Renal pelvis (tissue), 4 donors: ENCODE measurements around the gene CUBN. TPM values are rescaled to one million over a fixed set of nuclear protein-coding genes. Genes with fewer than 3 reads are reported as not detected.
"Not testable (repeated sequence)": the region's sequence is repeated elsewhere in the genome, so short reads cannot be mapped to it uniquely, and the experiment has no call there.

ENCODE experiments used
- DNase-seq: peaks from one replicate; pipeline ENCODE4 v3.0.0-alpha.2; 2013
- polyA plus RNA-seq, 3 donors: library from polyadenylated mRNA; unstranded; fragments of 120-200 nt; gene quantifications; one replicate each; pipeline ENCODE4 v1.2.1, GENCODE V29; 2013; ENCODE audit not compliant: insufficient read length in 3 of 3

CUBN gene
- polyA plus RNA-seq, 3 donors, result 170 to 263 (median 254) TPM

DNA sequence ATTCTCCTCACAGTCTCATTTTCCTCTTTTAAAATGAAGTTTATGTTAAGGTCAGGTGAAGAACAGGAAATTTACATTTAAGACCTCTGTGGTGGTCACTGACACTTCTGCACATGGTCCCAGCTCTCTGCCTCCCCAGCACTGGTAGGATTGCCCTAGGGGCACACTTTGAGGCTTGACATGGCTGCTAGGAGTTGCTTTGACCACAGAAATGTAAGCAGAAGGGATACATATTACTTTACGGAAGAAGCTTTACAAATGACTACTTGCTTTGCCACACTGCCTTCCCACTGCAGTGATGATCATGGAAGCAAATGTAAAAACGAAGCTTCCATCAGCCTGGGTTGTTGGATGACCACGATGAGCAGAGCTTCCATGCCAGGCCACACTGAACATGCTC is 259.3 kb downstream of the CUBN start:
- DNase-seq, result no peak

DNA sequence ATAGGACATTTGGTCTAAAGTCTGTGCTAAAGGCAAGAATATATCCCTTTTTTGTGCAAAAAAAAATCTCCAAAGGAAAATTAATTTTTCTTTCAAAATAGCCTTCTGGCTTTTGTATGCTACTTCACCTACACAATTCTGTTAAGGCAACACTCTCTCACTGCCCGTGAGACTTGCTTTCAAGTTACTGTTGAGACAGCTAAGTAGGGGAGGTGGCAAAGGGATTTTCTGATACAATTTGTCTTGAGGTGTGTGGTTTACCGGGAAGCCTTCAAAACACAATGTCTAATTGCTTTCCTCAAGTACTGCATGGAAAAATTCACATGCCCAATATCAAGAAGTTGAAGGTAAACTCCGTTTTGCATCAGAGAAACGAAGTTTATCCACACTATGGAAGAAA is 261.6 kb downstream of the CUBN start:
- DNase-seq, result no peak

DNA sequence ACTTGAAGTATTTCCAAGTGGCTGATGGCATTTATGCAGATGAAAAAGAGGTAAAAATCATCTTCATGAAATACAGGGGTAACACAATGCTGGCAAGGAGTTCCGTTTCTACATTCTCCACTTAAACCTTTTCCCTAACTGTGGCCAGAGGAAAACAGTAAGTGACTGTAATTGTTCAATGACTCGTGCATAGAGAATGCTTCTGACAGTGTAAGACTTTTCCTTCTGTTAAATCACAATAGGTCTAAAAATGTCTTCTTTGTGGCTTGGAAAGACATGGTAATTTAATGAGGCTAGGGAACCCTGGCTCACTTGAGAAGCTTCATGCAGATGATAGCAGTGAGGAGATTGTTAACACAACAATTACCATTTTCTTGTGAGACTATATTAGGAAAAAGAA is 262.1 kb downstream of the CUBN start:
- DNase-seq, result no peak

DNA sequence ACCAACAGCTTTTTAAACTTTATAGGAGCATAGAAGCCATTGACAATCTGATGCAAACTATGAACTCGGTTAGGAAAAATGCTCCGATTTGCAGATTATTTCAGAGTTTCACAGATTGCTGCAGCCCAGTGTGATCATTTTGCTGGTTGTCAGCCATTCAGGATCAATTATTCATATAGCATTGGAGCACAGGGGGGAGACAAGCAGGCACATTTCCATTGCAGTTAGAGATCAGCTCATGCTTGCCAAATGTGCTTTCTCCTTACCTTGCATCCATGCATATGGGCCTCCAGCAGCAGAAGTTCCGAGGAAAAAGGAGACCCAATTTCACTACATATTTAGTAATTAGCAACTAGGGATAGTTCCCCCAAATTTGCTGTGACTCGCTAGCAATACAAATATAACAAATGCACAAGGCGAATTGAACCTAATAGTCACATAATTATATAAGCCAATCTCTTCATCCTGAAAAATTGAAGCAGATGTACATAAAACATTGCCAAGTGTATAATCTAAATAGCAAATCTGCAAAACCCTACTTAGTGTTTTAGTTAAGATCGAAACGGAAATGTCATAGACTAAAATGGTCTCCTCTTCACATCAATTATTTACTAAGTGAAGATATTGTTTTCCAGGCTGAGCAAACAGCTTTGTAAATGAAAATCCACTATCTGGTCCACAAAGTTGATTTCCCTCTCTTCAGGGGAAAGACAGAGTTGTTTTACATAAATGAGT is 262.9 kb downstream of the CUBN start:
- no peak for DNase-seq

DNA sequence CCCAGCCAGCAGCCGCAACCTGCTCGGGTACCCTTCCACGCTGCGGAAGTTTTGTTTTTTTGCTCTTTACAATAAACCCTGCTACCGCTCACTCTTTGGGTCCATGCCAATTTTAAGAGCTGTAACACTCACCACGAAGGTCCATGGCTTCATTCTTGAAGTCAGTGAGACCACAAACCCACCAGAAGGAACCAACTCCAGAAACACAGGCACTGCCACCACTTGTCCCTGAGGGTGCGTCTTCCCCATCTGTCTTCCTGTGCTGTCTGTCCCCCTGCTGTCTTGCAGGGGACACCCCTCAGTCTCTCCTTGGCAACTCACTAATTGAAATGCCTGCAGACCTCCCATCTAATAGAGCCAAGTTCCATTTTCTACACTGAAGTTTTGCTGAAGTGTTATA is 263.8 kb downstream of the CUBN start:
- no peak for DNase-seq

DNA sequence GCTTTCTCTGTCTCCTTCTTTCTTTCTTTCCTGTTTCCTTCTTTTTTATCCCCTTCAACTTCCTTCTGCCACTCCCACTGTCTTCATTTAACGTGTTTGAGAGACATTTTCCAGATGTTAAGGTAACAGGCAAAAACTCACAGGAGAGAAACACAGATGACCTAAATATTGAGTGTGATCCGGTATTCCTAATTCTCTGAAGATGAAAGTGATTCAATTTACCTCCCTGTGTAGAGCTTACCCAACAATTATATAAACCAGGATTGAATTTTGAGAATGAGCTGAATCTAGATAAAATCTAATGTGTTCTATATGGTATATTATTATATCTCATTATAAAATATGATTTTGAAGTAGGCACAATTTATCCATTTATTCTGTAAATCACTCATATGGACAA is 265.8 kb downstream of the CUBN start:
- no peak for DNase-seq

DNA sequence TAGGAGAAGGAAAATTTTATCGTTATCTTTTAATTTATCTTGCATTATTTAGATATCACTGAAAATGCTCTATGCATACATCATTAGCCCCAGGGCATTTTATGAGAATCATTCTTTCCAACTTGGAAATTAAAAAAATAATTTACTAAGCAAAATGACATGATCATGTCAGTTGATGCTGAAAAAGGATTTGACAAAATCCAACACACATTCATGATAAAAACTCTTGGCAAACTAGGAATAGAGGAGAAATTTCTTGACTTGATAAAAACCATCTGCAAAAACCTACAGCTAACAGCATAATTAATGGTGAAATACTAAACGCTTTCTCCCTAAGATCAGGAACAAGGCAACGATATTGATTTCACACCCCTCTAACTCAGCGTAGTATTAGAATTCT is 272.2 kb downstream of the CUBN start:
- no peak for DNase-seq

DNA sequence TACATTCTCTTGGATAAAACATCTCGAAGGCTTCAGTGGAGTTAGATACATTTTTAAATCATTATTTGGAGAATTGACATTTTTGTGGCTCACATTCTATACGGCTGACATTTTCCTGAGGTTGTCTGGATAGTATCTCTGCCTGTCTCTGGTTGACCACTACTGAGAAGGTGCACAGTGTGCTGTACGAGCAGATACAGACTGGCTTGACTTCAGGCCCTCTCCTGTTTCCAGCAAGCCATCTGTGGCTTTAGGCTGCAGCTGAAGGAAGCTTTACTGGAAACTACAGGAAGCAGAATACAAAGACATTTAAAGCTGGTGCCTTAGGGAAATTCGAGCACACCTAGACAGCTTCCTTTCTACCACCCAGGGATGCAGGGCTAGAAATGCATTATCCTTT is 273.0 kb downstream of the CUBN start:
- no peak for DNase-seq

DNA sequence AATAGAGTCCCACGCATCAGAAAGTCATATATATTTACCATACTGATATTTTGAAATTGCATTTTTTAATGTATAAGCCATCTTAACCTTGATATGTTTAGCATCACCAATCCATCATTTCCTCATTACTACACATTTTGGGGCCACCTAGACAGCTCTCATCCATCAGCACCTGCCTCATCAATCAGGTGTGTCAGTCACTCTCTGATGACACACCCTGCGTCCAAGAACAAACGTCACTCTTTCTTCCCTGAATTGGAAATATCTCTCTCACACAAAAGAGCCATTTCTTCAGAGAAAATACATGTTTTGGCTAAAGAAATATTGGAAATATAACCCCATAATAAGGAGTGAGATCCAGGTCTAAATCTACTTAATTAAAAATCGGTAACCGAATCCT is 273.5 kb downstream of the CUBN start:
- no peak for DNase-seq

DNA sequence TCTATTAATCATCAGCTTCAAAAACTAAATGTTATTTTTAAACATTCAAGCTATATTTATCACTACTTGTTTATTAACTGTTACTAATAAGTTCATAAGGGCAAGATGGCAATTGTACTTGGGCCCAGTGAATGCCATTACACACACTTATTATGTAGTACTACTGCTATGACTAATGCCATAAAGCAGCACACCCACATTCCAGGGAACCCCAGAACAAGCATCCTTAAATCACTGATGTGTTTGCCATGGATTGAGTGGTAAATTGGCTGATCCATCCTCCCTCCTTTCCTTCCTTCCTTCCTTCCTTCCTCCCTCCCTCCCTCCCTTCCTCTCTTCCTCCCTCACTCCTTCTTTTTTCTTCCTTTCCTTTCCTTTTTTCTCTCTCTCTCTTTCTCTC is 275.0 kb downstream of the CUBN start:
- no peak for DNase-seq

DNA sequence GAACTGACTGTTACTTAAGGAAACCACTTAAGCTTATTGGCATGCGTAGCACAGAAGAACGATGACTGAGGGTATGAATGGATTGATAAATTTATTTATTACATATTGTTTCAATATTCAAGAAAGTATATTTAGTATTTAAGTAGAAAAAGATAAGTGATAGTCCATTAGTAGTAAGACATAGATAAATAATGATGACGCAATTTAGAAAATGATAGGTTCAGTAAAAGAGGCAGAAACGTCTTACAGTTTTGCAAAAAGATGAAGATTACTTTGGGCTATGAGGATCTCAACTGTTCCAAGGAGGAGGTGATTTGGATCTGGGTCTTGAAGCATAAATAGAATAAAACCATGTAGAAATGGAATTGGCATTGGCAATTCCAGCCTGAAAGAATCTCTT is 275.8 kb downstream of the CUBN start:
- no peak for DNase-seq

DNA sequence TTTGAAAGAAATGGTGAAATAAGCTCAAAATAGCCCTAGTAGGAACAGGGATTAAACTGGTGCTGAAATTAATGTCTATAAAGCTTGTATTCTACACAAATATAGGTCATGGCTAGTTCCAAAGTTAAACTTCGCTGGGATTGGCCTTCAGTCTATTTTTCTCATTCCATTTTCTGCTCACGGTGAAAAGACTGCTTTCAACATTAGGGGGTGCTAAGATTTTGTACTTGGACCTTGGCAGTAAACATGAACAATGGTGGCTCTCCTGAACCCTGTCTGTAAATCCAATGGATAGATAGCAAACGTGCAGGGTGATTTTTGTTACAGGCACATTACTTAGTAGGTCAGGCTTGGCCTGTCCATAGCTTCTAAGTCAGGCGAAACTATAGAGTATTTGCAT is 276.4 kb downstream of the CUBN start:
- peak; percentile 35 for DNase-seq

DNA sequence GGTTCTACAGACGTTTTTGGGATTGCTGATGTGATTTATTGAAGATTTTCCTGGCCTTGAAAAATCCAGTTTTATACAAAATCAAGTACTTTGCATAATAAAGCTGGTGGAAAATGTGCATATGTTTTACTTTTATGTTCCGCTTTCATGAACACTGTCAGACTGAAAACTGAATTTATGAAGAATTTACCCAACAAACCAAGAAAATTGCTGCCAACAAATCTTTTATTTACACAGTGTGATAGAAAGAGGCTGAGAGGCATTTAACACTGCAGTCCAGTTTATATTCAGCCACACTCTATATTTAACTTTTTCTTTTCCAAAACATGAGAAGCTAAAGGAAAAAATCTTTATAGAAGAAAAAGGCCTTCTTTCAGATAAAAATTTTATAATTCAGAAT is 277.0 kb downstream of the CUBN start:
- DNase-seq, result no peak

DNA sequence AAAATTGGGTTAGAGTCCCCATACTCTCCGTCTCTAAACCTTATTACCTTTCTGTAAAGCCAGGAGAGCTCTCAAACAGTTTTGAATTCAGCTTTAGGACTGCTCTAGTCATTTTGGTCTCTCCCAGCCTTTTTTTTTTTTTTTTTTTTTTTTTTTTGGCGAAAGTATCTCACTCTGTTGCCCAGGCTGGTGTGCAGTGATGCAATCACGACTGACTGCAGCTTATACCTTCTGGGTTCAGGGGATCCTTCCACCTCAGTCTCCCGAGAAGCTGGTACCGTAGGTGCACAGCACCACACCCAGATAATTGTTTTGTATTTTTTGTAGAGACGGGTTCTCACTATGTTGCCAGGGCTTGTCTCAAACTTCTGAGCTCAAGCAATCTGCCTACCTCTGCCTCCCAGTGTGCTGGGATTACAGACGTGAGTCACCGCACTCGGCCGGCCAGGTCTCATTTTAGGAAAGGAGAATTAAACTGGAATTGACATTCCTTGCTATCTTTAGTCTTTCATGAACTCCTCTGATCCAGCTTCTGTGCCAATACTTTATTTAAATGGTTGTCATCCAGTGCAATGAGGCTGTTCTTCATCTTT is 281.0 kb downstream of the CUBN start:
- DNase-seq, result no peak

DNA sequence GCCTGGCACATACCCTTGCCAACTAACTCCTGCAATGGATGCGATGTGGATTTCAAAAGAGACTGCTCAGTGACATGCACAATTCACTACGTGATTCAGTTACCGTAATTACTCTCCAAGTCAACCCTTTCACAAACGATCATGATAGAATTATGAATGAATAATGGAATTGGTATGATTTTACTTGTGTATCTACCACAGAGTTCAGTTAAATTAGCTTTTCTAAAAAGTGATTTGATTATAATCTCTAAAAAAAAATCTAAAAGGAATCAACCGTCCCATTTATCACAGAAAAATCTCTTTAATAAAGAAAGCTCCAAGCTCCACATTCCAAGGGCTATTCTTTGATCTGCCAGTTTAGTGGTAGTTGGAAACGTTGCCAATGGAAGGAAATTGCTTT is 282.0 kb downstream of the CUBN start:
- DNase-seq, result no peak

DNA sequence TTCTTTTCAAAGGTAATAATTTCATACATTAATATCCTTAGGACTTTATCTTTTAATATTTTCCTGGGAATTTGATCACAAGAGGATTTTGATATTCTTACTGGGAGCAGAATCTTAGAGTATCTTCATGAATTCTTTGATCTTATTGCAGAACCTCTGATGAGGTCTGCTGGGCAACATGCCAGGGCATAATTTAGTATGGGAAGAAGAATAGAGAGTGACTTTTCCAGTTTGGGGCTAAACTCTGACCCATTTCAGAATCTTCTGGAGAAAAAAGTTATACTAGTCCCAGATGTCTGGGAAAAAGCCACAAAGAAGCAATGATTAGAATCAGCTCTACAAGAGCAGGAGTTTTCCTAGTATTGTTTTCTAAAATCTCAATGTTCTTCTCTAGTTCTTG is 284.4 kb downstream of the CUBN start:
- DNase-seq, result no peak

DNA sequence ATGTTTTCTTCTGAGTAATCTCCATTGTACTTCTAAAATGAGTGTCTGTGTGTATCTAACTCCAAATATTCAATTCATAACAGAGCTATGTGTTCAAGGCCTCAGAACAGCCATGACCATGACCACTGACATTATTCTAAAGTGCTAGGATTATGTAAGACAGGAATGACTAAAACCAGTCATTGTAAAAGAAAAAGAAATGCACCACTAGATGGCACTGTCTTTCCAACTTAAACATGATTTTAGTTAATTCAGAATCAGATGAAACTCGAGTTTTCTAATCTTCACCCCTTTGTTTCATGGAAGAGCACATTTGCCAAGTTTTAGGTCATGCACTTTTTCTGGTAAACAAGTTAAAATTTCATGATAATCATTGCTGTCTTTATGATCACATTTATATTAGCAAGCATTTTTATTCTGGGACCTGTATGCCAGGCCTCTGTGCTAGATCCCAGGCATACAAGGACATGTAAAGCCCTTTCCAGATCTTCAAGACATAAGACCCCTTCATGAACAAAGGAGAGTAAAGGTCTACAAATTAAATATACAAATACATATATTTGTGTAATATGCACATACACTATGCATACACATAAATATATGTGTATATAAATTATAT is 286.2 kb downstream of the CUBN start:
- peak; percentile 65 for DNase-seq

DNA sequence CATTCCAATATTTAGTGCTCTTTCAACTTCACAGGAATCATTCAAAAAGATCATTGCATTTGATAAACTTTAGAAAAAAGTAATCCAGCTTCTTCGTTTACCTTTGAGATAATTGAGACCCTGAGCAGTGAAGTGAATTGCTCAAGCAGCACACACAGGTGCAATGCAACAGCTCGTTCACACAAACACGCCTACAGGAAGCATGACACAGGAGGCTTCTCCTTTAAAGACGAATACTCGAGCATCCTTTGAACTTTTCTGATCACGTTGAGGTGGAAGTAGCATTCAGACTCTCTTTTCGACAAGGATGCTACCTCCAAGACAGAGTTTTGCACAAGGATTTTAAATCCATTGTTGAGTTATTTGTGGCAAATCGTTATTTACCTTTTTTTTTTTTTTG is 294.4 kb downstream of the CUBN start:
- DNase-seq, result no peak

DNA sequence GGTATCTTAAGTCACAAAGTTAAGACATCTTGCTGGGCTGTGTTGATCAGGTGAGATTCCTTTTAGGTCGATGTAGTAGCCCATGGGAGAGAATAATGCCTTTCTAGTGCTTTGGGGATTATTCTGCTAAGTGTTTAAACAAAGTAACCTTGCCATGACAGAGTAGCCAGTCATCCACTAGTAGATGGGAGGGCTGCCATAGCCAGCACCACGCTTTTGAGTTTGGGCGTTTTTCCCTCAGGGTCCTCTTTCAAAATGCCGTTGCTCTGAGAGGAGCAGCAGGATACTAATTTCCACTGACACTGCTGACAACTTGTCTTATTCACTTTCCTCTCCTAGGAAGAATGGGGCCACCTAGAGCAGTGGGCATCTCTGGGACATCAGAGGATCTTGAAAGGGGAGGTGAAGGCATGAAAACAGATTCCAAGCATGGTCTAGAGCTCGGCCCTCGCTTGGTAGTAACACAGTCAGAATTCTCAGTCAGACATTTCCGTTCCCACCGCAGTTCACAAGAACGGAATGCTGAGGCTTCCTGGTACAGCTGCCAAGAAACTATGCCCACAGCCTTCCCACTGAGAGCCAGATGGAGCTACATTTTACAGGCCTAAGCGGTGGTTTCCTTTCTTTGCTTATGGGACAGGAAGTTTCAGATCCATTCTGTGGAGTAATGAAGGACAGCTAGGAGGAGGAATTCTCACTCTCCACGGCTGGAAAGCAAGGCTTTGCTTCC is 297.1 kb downstream of the CUBN start:
- DNase-seq, result no peak

DNA sequence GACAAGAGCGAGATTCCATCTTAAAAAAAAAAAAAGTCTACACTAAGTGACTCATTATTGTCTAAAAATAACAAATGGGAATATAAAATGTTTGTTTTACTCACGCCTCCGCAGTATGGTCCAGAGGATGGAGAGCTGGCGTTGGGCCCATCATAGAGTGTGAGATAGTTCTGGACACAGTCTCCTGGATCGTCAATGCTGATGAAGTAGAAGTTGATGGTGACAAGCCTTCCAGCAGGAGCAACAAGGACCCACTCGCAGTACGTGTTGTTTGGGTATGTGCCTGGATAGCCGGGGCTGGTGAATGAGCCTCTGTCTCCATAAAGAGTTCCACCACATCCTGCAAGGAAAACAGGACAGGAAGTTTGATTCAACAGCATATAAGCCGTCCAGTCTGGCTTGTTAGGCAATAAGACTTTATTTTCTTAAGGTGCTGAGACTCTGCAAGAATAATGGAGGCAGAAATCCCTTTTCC is 300.9 kb downstream of the CUBN start:
- DNase-seq, result no peak

DNA sequence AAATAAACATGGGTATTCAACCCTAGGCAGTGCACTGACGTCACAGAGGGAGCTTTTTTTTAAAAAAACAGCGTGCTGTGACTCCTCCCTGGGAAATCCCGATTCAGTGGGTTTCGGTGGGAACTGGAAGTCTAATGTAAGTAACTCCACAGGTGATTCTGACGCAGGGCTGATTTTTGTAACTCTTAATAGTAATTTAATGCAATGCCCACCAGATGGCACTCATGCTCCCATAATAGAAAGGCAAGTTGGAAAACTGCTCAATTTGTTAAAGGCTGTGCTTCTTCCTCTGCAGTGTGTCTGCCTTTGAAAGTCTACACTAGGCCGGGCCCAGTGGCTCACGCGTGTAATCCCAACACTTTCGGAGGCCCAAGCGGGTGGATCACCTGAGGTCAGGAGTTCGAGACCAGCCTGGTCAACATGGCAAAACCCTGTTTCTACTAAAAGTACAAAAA is 301.5 kb downstream of the CUBN start:
- DNase-seq, result peak; percentile 67

DNA sequence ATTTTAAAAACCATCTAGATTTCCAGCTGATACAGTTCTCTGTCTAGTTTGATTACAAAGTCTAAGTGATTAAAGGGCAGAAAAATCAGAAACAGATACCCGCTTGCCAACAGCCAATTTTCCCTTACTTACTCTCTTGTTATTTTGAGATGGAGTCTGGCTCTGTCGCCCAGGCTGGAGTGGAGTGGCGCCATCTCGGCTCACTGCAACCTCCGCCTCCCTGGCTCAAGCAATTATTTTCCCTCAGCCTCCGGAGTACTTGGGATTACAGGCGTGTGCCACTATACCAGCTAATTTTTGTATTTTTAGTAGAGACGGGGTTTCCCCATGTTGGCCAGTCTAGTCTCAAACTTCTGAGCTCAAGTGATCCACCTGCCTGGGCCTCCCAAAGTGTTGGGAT is 302.1 kb downstream of the CUBN start:
- DNase-seq, result not testable (repeated sequence)
